HG03060 (cell line): Measurements from ENCODE around the gene IQCK.
"Not testable (repeated sequence)": the region's sequence is repeated elsewhere in the genome, so short reads cannot be mapped to it uniquely, and the experiment has no call there.

Experiments used
- ATAC-seq: cut with Tn5 transposase; IDR thresholded peaks from one replicate; pipeline ENCODE4 v1.9.1; 2021; ENCODE audit warnings: low read depth, moderate number of reproducible peaks; ENCODE audit not compliant: unreplicated experiment

The IQCK gene

GRCh38 chr16:19715566-19715965 lies 2.5 kb upstream of the IQCK start:
- ATAC-seq, result no peak

GRCh38 chr16:19716183-19716582 lies 1.9 kb upstream of the IQCK start:
- ATAC-seq, result no peak

- not testable (repeated sequence) for ATAC-seq
These were observed 1.3 kb upstream of the IQCK start for GRCh38 chr16:19716728-19717127.

GRCh38 chr16:19717314-19717713 lies 757 bp upstream of the IQCK start:
- no peak for ATAC-seq

GRCh38 chr16:19718624-19718965 lies 524 bp downstream of the IQCK start:
- no peak for ATAC-seq

- ATAC-seq, result no peak
These were observed 4.3 kb downstream of the IQCK start for GRCh38 chr16:19722269-19722952.

- no peak for ATAC-seq
These were observed 4.9 kb downstream of the IQCK start for GRCh38 chr16:19722981-19723380.

- no peak for ATAC-seq
These were observed 10.5 kb downstream of the IQCK start for GRCh38 chr16:19728636-19728965.

GRCh38 chr16:19733551-19733950 lies 15.5 kb downstream of the IQCK start:
- no peak for ATAC-seq

GRCh38 chr16:19735074-19735867 lies 17.2 kb downstream of the IQCK start:
- no peak for ATAC-seq

- no peak for ATAC-seq
These were observed 19.4 kb downstream of the IQCK start for GRCh38 chr16:19737306-19738038.

GRCh38 chr16:19741354-19741753 lies 23.3 kb downstream of the IQCK start:
- no peak for ATAC-seq

- ATAC-seq, result no peak
These were observed 25.7 kb downstream of the IQCK start for GRCh38 chr16:19743816-19744159.

- ATAC-seq, result no peak
These were observed 26.6 kb downstream of the IQCK start for GRCh38 chr16:19744670-19745069.

- ATAC-seq, result no peak
These were observed 27.4 kb downstream of the IQCK start for GRCh38 chr16:19745286-19746010.

- ATAC-seq, result no peak
These were observed 28.5 kb downstream of the IQCK start for GRCh38 chr16:19746561-19746960.

- no peak for ATAC-seq
These were observed 30.5 kb downstream of the IQCK start for GRCh38 chr16:19748389-19749168.

- no peak for ATAC-seq
These were observed 31.6 kb downstream of the IQCK start for GRCh38 chr16:19749571-19750080.

GRCh38 chr16:19751478-19752385 lies 33.7 kb downstream of the IQCK start:
- ATAC-seq, result no peak
